A549 (cell line): ENCODE data around the gene WFDC1. TPM values are rescaled to one million over a fixed set of nuclear protein-coding genes. Genes with fewer than 3 reads are reported as not detected.

Experiments used
- ATAC-seq, 2 experiments: fragments of 200-7000 bp in 1 of 2; fragments of >200 bp in 1 of 2; cut with Nextera tagmentation in 1 of 2; cut with Tn5 transposase in 1 of 2; 3 replicates each; pipeline versions ENCODE4 v1.8.0 to v1.9.1; 2018 to 2020; ENCODE audit warnings: mild to moderate bottlenecking in 1 of 2, moderate library complexity in 1 of 2
- CTCF ChIA-PET: fragments of 300-600 bp; sonication (Branson Sonifier 250); formaldehyde crosslinking; extraction: SDS; loops from one replicate; lab custom pipeline; 2021; ENCODE audit warnings: antibody characterized with exemption, inconsistent platforms; lab: Yijun Ruan, JAX
- POLR2A ChIA-PET: fragments of 350-600 bp; formaldehyde crosslinking; extraction: SDS; loops from one replicate; lab custom pipeline; 2021; ENCODE audit warnings: antibody characterized with exemption, inconsistent platforms; lab: Yijun Ruan, JAX
- DNase-seq, 2 experiments: peaks; one replicate each; pipeline versions ENCODE4 v3.0.0 to v3.0.0-alpha.2; 2011 to 2016; ENCODE audit warnings: low read depth in 1 of 2, low spot score in 1 of 2
- FAIRE-seq: peaks from 2 replicates; lab custom pipeline; 2011; peaks lifted over from hg19 to GRCh38; lab: Jason Lieb, UNC
- H3K27ac ChIP-seq, 2 experiments: fragments of >200 bp; sonication (Bioruptor Twin); formaldehyde crosslinking; 3 replicates each; pipeline ENCODE4 v1.5.1; 2016 to 2017
- H3K4me1 ChIP-seq: fragments of >200 bp; sonication (Bioruptor Twin); formaldehyde crosslinking; 3 replicates; pipeline ENCODE4 v1.6.1; 2016
- H3K4me2 ChIP-seq: fragments of >200 bp; sonication (Bioruptor Twin); formaldehyde crosslinking; 3 replicates; pipeline ENCODE4 v1.6.1; 2016
- H3K4me3 ChIP-seq: fragments of >200 bp; sonication (Bioruptor Twin); formaldehyde crosslinking; 3 replicates; pipeline ENCODE4 v1.5.1; 2016
- H3K9me3 ChIP-seq: fragments of >200 bp; sonication (Bioruptor Twin); formaldehyde crosslinking; 3 replicates; pipeline ENCODE4 v1.6.1; 2016
- BHLHE40 ChIP-seq: IDR thresholded peaks from 2 replicates; pipeline ENCODE4 v1.6.1; 2012; ENCODE audit warnings: low read depth, low read length, inconsistent platforms
- CBX2 ChIP-seq: fragments of 200-600 bp; sonication (generic); IDR thresholded peaks from 2 replicates; pipeline ENCODE4 v1.6.1; 2016; ENCODE audit warnings: low read depth, mild to moderate bottlenecking, borderline replicate concordance
- CBX8 ChIP-seq: fragments of 200-600 bp; sonication (generic); IDR thresholded peaks from 2 replicates; pipeline ENCODE4 v1.6.1; 2016
- CEBPB ChIP-seq, 2 experiments: fragments of >200 bp in 1 of 2; sonication (Bioruptor Twin) in 1 of 2; formaldehyde crosslinking in 1 of 2; IDR thresholded peaks; 2 replicates each; pipeline ENCODE4 v1.6.1; 2012 to 2016
- CHD2 ChIP-seq: fragments of 150-350 bp; IDR thresholded peaks from 2 replicates; pipeline ENCODE4 v1.6.1; 2014; ENCODE audit warnings: low read length; ENCODE audit not compliant: partially characterized antibody
- CTCF ChIP-seq: fragments of >200 bp; sonication (Bioruptor Twin); formaldehyde crosslinking; IDR thresholded peaks from 3 replicates; pipeline ENCODE4 v1.5.1; 2016
- EHF ChIP-seq: fragments of 250-450 bp; sonication (Bioruptor Pico); IDR thresholded peaks from 2 replicates; pipeline ENCODE4 v1.5.0; 2020; ENCODE audit warnings: mild to moderate bottlenecking
- FOSL2 ChIP-seq, 2 experiments: fragments of 450-650 bp in 1 of 2; fragments of >200 bp in 1 of 2; sonication (Bioruptor Twin) in 1 of 2; formaldehyde crosslinking; IDR thresholded peaks; 2 replicates each; pipeline versions ENCODE4 v1.5.0 to v1.6.1; 2016 to 2020; ENCODE audit warnings: mild to moderate bottlenecking in 1 of 2, moderate library complexity in 1 of 2
- GATA3 ChIP-seq: IDR thresholded peaks from 2 replicates; pipeline ENCODE4 v1.6.1; 2012; ENCODE audit warnings: borderline replicate concordance
- HDAC2 ChIP-seq: fragments of 200-600 bp; sonication (generic); IDR thresholded peaks from 2 replicates; pipeline ENCODE4 v1.6.1; 2016
- HMGXB4 ChIP-seq: fragments of 250-450 bp; sonication (Bioruptor Pico); IDR thresholded peaks from 2 replicates; pipeline ENCODE4 v1.5.0; 2021; ENCODE audit warnings: mild to moderate bottlenecking, moderate library complexity, borderline replicate concordance
- JUNB ChIP-seq: fragments of >200 bp; sonication (Bioruptor Twin); formaldehyde crosslinking; IDR thresholded peaks from 2 replicates; pipeline ENCODE4 v1.6.1; 2016
- KDM1A ChIP-seq: fragments of 200-600 bp; sonication (generic); IDR thresholded peaks from 2 replicates; pipeline ENCODE4 v1.6.1; 2016; ENCODE audit warnings: low read depth, mild to moderate bottlenecking
- MAFK ChIP-seq: fragments of 450-650 bp; IDR thresholded peaks from 2 replicates; pipeline ENCODE4 v1.6.1; 2014; ENCODE audit not compliant: partially characterized antibody
- MYC ChIP-seq: IDR thresholded peaks from 2 replicates; pipeline ENCODE4 v1.6.1; 2012; ENCODE audit warnings: mild to moderate bottlenecking, inconsistent platforms, low read length, improper control_type of control experiment, borderline replicate concordance
- POLR2A ChIP-seq: IDR thresholded peaks from 2 replicates; pipeline ENCODE4 v1.6.1; 2012; ENCODE audit warnings: mild to moderate bottlenecking, low read length
- RCOR1 ChIP-seq: fragments of 150-350 bp; IDR thresholded peaks from 2 replicates; pipeline ENCODE4 v1.6.1; 2014; ENCODE audit warnings: antibody characterized with exemption, low read length, low read depth
- REST ChIP-seq: fragments of 200-600 bp; sonication (generic); IDR thresholded peaks from 2 replicates; pipeline ENCODE4 v1.6.1; 2016; ENCODE audit warnings: antibody characterized with exemption, mild to moderate bottlenecking, moderate library complexity
- RFX5 ChIP-seq: fragments of 450-650 bp; IDR thresholded peaks from 2 replicates; pipeline ENCODE4 v1.7.1; 2014; ENCODE audit warnings: antibody characterized with exemption, mild to moderate bottlenecking, moderate library complexity
- RNF2 ChIP-seq: fragments of 200-600 bp; sonication (generic); IDR thresholded peaks from 2 replicates; pipeline ENCODE4 v1.6.1; 2016; ENCODE audit warnings: low read depth, mild to moderate bottlenecking, antibody characterized with exemption, moderate library complexity, borderline replicate concordance
- WGBS: methylation state at CpG from one replicate; pipeline ENCODE4 v1.1.6; 2017; ENCODE audit errors: missing lambda C conversion rate; 5-methylcytosine and 5-hydroxymethylcytosine counted together
- polyA plus RNA-seq, 4 experiments: library from polyadenylated mRNA; depleted of rRNA in 3 of 4; stranded (reverse); fragments of >200 nt; fragmentation: RNase III in 1 of 4; extraction: RNeasy Plus Mini Kit Qiagen cat#74134 plus additional on column Dnase treatment in 1 of 4; gene quantifications; 2 replicates in 3 of 4; 3 replicates in 1 of 4; pipeline ENCODE4 v1.2.3, GENCODE V29; 2011 to 2017

The WFDC1 gene
- polyA plus RNA-seq, 2 of the 4 experiments (the other 2 are of a cell fraction): not detected

- ATAC-seq (no peak), FAIRE-seq (no peak), DNase-seq (no peak)
- no peak overlapping the region for H3K4me3 ChIP-seq
- H3K4me1 ChIP-seq: peaks cover 7% of the 10 kb centered on the region; the same call in 2 of the 3 replicates
- 55% methylated on average over 8 of the region's 8 CpGs for WGBS
- no peak overlapping the region for H3K27ac ChIP-seq
- no peak overlapping the region for H3K4me2 ChIP-seq
- ChIA-PET POLR2A (no interaction called here), CTCF (no interaction called here)
- H3K9me3 ChIP-seq: no peaks in the 10 kb centered on the region; the same call in 2 of the 3 replicates
- no peak for TF ChIP-seq REST
- no peak for TF ChIP-seq MYC
- no peak for TF ChIP-seq KDM1A
- TF ChIP-seq MAFK: no peak
- TF ChIP-seq CBX2: no peak
- no peak for TF ChIP-seq HMGXB4 (CRISPR knock-in tag)
- no peak for TF ChIP-seq RCOR1
- TF ChIP-seq CEBPB (IDR thresholded peaks at IDR 0.05): no peak
- no peak for TF ChIP-seq RFX5
Observed at GRCh38 chr16:84370723-84371552, 76.3 kb downstream of the WFDC1 start.

- FAIRE-seq: no peak
- Histone ChIP-seq H3K4me3 (no peak overlapping the region), H3K4me1 (peaks cover 7% of the 10 kb centered on the region; the same call in 2 of the 3 replicates), H3K27ac (no peak overlapping the region), H3K9me3 (no peaks in the 10 kb centered on the region; the same call in 2 of the 3 replicates), H3K4me2 (no peak overlapping the region)
- CTCF ChIA-PET: no interaction called here
- no peak for DNase-seq
- POLR2A ChIA-PET: no interaction called here
- TF ChIP-seq REST (no peak), MYC (no peak), RFX5 (no peak)
- no peak for ATAC-seq
- WGBS: 78% methylated on average over 2 of the region's 4 CpGs
Observed at GRCh38 chr16:84371553-84371865, 76.8 kb downstream of the WFDC1 start.

- H3K27ac ChIP-seq: no peak overlapping the region
- ChIA-PET POLR2A (no interaction called here), CTCF (interaction anchor here (1.0 kb wide), 1 partner anchor 10 kb away, joined by 3 read pairs; no protein-coding TSS in a partner anchor)
- no peak for FAIRE-seq
- no peak overlapping the region for H3K4me2 ChIP-seq
- H3K4me3 ChIP-seq: no peak overlapping the region
- no peak for ATAC-seq
- WGBS: 67% methylated on average over 10 of the region's 10 CpGs
- no peak for DNase-seq
- H3K9me3 ChIP-seq: no peaks in the 10 kb centered on the region; the same call in 2 of the 3 replicates
- H3K4me1 ChIP-seq: no peaks in the 10 kb centered on the region; the same call in 2 of the 3 replicates
- TF ChIP-seq CTCF: no peak
- no peak for TF ChIP-seq CBX8
- TF ChIP-seq POLR2A: no peak
- TF ChIP-seq BHLHE40: no peak
- TF ChIP-seq RNF2: no peak
- TF ChIP-seq GATA3: no peak
- TF ChIP-seq EHF (CRISPR knock-in tag): no peak
- TF ChIP-seq CHD2: no peak
- TF ChIP-seq HDAC2: no peak
- TF ChIP-seq FOSL2 (IDR thresholded peaks at IDR 0.05): no peak
- TF ChIP-seq FOSL2 (CRISPR knock-in tag; IDR thresholded peaks at IDR 0.05): no peak
- no peak for TF ChIP-seq JUNB
Observed at GRCh38 chr16:84373907-84374489, 79.3 kb downstream of the WFDC1 start.
